ENCODE results near the gene ZDHHC14. TPM values are rescaled to one million over a fixed set of nuclear protein-coding genes. Genes with fewer than 3 reads are reported as not detected.

The ZDHHC14 gene
- total and polyA plus RNA-seq, 9 donors: 4.9 to 16.4 (median 5.9) TPM

GRCh38 chr6:157570104-157570503 is 189.1 kb downstream of the ZDHHC14 start:
- WGBS, 3 donors: 84 to 90% (median 87%) methylated on average over 4 of the region's 4 CpGs
- H3K27me3 ChIP-seq: no peaks in the 10 kb centered on the region
- H3K4me3 ChIP-seq: no peak overlapping the region
- no peak overlapping the region for H3K27ac ChIP-seq
- no peak for DNase-seq
- intact Hi-C loops (cut with DNase I): no loop called here
- TF ChIP-seq POLR2A (IDR thresholded peaks at IDR 0.05): no peak
- no peaks in the 10 kb centered on the region for H3K9me3 ChIP-seq
- no peaks in the 10 kb centered on the region for H3K36me3 ChIP-seq
- H3K4me1 ChIP-seq (ENCODE audit: insufficient read depth): peaks cover 2% of the 10 kb centered on the region

- intact Hi-C loops (cut with DNase I): no loop called here
- no peaks in the 10 kb centered on the region for H3K27me3 ChIP-seq
- H3K36me3 ChIP-seq: no peaks in the 10 kb centered on the region
- no peak overlapping the region for H3K4me3 ChIP-seq
- no peak for TF ChIP-seq EP300 (IDR thresholded peaks at IDR 0.05)
- no peak for TF ChIP-seq CTCF (IDR thresholded peaks at IDR 0.05)
- TF ChIP-seq POLR2A (IDR thresholded peaks at IDR 0.05): no peak
- no peak for DNase-seq
- H3K27ac ChIP-seq: no peak overlapping the region
- peaks cover 2% of the 10 kb centered on the region for H3K4me1 ChIP-seq (ENCODE audit: insufficient read depth)
- H3K9me3 ChIP-seq: no peaks in the 10 kb centered on the region
Measured at GRCh38 chr6:157570752-157571151, 189.8 kb downstream of the ZDHHC14 start.

DNA sequence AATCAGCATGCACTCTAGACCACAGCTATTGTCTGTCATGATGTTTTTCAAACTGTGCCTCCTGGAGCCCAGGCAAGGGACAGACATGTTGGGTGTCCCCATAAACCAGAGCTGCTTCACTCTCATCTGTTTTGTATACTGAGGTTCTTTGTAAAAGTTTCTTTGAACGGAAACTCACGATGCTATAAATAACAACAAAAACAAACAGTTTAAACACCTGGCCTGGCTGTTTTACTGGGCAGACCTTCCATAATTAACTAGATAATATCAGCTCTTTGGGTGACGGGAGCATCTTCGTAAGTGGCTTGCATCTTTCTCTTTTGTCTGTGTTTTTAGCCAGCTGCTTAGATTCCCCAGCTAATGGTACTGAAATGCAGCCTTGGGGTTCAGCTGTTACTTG is 190.3 kb downstream of the ZDHHC14 start:
- TF ChIP-seq EP300 (IDR thresholded peaks at IDR 0.05) (no peak), CTCF (IDR thresholded peaks at IDR 0.05) (no peak), POLR2A (IDR thresholded peaks at IDR 0.05) (no peak)
- Histone ChIP-seq H3K9me3 (no peaks in the 10 kb centered on the region), H3K36me3 (no peaks in the 10 kb centered on the region), H3K4me1 (ENCODE audit: insufficient read depth) (peaks cover 2% of the 10 kb centered on the region), H3K27ac (no peak overlapping the region), H3K27me3 (no peaks in the 10 kb centered on the region), H3K4me3 (no peak overlapping the region)
- WGBS, 3 donors: 42 to 65% (median 53%) methylated on average over 4 of the region's 4 CpGs
- DNase-seq: no peak
- intact Hi-C loops (cut with DNase I): no loop called here

DNA sequence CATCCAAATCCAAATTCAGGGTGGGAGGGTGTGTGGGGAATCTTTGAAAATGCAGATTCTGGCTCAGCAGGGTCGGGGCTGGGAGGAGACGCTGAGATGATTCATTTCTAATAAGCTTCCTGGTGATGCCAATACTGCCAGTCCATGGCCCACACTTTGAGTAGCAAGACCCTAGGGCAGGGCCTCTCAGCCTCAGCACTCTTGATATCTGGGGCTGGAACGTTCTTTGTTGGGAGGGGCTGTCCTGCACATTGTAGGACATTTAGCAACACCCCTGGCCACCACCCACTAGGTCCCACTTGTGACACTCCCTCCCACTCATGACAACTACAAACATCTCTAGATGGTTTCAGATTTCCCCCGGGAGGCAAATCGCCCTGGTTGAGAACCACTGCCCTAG is 191.0 kb downstream of the ZDHHC14 start:
- DNase-seq: no peak
- Histone ChIP-seq H3K4me3 (no peak overlapping the region), H3K36me3 (no peaks in the 10 kb centered on the region), H3K27ac (no peak overlapping the region), H3K9me3 (no peaks in the 10 kb centered on the region), H3K27me3 (no peaks in the 10 kb centered on the region), H3K4me1 (ENCODE audit: insufficient read depth) (peaks cover 2% of the 10 kb centered on the region)
- intact Hi-C loops (cut with DNase I): no loop called here
- WGBS, 3 donors: 83 to 95% (median 90%) methylated on average over 5 of the region's 5 CpGs
- TF ChIP-seq CTCF (IDR thresholded peaks at IDR 0.05): no peak
- no peak for TF ChIP-seq EP300 (IDR thresholded peaks at IDR 0.05)
- no peak for TF ChIP-seq POLR2A (IDR thresholded peaks at IDR 0.05)

DNA sequence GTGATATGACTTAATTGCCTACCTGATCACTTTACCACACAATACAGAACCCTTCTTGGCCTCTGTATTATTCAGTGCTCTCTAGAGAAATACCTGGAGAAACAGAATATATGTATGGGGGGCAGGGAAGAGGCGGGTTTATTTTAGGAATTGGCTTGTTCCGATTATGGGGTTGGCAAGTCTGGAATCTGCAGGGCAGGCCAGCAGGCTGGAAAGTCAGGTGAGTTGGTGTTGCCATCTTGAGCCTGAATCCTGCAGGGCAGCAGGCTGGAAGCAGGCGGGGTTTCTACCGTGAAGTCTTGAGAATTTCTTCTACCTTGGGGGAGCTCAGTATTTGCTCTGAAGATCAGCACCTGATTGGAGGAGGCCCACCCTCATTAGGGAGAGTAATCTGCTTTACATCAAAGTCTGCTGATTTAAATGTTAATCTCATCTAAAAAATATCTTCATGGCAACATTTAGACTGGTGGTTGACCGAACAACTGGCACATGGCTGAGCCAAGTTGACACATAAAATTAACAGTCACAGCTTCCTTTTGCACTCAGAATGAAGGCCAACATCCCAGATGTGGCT is 193.9 kb downstream of the ZDHHC14 start:
- Histone ChIP-seq H3K27me3 (no peaks in the 10 kb centered on the region), H3K27ac (no peak overlapping the region), H3K4me1 (ENCODE audit: insufficient read depth) (peaks cover 2% of the 10 kb centered on the region), H3K9me3 (no peaks in the 10 kb centered on the region), H3K4me3 (no peak overlapping the region), H3K36me3 (no peaks in the 10 kb centered on the region)
- no peak for TF ChIP-seq EP300 (IDR thresholded peaks at IDR 0.05)
- TF ChIP-seq POLR2A (IDR thresholded peaks at IDR 0.05): no peak
- no peak for TF ChIP-seq CTCF (IDR thresholded peaks at IDR 0.05)
- intact Hi-C loops (cut with DNase I): no loop called here
- 90 to 94% (median 93%) methylated on average over 5 of the region's 5 CpGs for WGBS, 3 donors
- no peak for DNase-seq

Data from ovary (tissue), 9 donors.